HCT116 (cell line): Measurements from ENCODE around the gene KRTAP19-8.

Source experiments
- EGR1 ChIP-seq: IDR thresholded peaks from 2 replicates; pipeline ENCODE4 v1.6.1; 2012; ENCODE audit warnings: low read depth
- EZH2 ChIP-seq: fragments of 200-600 bp; sonication (generic); IDR thresholded peaks from 2 replicates; pipeline ENCODE4 v1.6.1; 2017; ENCODE audit warnings: antibody characterized with exemption, mixed run types
- EZH2phosphoT487 ChIP-seq: fragments of 200-600 bp; IDR thresholded peaks from 2 replicates; pipeline ENCODE4 v1.6.1; 2018; ENCODE audit warnings: antibody characterized with exemption, borderline replicate concordance
- POLR2A ChIP-seq: IDR thresholded peaks from 2 replicates; pipeline ENCODE4 v1.7.0; 2011; ENCODE audit warnings: borderline replicate concordance; ENCODE audit not compliant: insufficient read depth, insufficient read length; ENCODE audit errors: extremely low read depth
- POLR2AphosphoS5 ChIP-seq: IDR thresholded peaks from 2 replicates; pipeline ENCODE4 v1.6.1; 2011; ENCODE audit warnings: mild to moderate bottlenecking, low read depth, low read length, moderate library complexity
- SIN3A ChIP-seq: IDR thresholded peaks from 2 replicates; pipeline ENCODE4 v1.6.1; 2012; ENCODE audit warnings: low read depth
- TF ChIP-seq, protein P1 (sequence below), 3 experiments: fragments of 200-600 bp in 1 of 3; sonication (generic) in 1 of 3; IDR thresholded peaks in 2 of 3; conservative IDR thresholded peaks in 1 of 3; 2 replicates each; pipeline ENCODE4 v1.5.1; 2012 to 2017; ENCODE audit warnings: low read depth in 2 of 3, low read length in 2 of 3, antibody characterized with exemption in 1 of 3, borderline replicate concordance in 1 of 3, control low read depth in 1 of 3, mild to moderate bottlenecking in 1 of 3, mixed read lengths in 1 of 3, mixed run types in 1 of 3, moderate library complexity in 1 of 3; ENCODE audit not compliant: insufficient read depth in 1 of 3
- TF ChIP-seq, protein P2 (sequence below): IDR thresholded peaks from 2 replicates; pipeline ENCODE4 v1.6.1; 2012

DNA sequence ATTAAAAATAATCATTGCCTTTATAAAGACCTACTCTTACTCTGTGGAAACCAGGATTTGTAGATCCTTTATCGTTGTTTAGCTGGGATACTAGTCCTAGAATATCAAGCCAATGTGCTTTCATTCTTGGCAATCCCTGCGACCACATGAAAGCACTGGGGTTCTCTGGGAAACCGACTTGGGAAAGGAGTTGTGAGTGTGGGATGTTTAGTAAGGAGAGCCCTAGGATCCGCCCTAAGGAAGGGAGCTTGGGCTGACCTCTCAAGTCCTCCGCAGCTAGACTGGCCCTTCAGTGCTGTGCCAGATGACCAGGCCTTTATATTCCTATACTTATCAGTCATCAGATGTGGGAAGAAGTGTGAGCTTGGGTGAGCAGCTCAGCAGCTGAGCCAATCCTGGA is 5.2 kb upstream of the KRTAP19-8 start:
- TF ChIP-seq SIN3A (no peak), EGR1 (no peak), EZH2 (no peak), POLR2A (no peak), POLR2AphosphoS5 (no peak), EZH2phosphoT487 (no peak)
- TF ChIP-seq, protein P1, sequence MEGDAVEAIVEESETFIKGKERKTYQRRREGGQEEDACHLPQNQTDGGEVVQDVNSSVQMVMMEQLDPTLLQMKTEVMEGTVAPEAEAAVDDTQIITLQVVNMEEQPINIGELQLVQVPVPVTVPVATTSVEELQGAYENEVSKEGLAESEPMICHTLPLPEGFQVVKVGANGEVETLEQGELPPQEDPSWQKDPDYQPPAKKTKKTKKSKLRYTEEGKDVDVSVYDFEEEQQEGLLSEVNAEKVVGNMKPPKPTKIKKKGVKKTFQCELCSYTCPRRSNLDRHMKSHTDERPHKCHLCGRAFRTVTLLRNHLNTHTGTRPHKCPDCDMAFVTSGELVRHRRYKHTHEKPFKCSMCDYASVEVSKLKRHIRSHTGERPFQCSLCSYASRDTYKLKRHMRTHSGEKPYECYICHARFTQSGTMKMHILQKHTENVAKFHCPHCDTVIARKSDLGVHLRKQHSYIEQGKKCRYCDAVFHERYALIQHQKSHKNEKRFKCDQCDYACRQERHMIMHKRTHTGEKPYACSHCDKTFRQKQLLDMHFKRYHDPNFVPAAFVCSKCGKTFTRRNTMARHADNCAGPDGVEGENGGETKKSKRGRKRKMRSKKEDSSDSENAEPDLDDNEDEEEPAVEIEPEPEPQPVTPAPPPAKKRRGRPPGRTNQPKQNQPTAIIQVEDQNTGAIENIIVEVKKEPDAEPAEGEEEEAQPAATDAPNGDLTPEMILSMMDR (IDR thresholded peaks at IDR 0.05 in 2 of 3, conservative IDR thresholded peaks at IDR 0.05 in 1 of 3; ENCODE audit: borderline replicate concordance in 1 of 3, insufficient read depth in 1 of 3, low read depth in 2 of 3, low read length in 2 of 3) = no peak
- TF ChIP-seq, protein P2, sequence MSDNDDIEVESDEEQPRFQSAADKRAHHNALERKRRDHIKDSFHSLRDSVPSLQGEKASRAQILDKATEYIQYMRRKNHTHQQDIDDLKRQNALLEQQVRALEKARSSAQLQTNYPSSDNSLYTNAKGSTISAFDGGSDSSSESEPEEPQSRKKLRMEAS = no peak
